ENCODE measurements around the gene CD74.

The CD74 gene

DNA sequence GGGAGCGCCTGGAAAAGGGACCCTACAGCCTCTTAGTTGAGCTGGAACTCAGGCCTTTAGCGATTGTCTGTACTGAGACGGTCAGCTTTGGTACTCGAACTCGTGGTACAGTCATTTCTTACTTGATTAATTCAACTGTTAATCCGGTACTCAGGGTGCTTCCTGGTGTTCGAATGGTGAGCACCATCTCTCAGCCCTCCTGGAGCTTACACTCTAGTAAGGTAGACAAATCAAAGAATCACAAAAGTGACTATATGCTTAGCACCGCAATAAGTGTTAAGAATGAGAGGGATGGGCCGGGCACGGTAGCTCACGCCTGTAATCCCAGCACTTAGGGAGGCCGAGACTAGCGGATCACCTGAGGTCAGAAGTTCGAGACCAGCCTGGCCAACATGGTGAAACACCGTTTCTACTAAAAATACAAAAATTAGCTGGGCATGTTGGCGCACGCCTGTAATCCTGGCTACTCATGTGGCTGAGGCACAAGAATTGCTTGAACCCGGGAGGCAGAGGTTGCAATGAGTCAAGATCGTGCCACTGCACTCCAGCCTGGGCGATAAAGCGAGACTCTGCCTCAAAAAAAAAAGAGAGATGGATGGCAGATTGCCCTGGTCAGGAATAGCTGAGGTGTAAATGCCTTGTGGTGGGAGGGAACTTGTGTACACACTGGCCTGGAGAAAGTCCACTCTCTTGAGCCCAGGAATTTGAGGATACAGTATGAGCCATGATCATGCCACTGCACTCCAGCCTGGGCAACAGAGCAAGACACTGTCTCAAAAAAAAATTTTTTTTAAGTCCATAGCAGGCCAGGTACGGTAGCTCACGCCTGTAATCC is 54.2 kb downstream of the CD74 start:
- DNase-seq (ENCODE audit: low read depth), result no peak

GRCh38 chr5:150357326-150358260 is 55.1 kb downstream of the CD74 start, which contains the start of gene TCOF1:
TSS of gene TCOF1 (plus strand) at chr5:150357697. CDS start at chr5:150357747, 50 bp downstream.
- peak; percentile 53 for DNase-seq (ENCODE audit: low read depth)

DNA sequence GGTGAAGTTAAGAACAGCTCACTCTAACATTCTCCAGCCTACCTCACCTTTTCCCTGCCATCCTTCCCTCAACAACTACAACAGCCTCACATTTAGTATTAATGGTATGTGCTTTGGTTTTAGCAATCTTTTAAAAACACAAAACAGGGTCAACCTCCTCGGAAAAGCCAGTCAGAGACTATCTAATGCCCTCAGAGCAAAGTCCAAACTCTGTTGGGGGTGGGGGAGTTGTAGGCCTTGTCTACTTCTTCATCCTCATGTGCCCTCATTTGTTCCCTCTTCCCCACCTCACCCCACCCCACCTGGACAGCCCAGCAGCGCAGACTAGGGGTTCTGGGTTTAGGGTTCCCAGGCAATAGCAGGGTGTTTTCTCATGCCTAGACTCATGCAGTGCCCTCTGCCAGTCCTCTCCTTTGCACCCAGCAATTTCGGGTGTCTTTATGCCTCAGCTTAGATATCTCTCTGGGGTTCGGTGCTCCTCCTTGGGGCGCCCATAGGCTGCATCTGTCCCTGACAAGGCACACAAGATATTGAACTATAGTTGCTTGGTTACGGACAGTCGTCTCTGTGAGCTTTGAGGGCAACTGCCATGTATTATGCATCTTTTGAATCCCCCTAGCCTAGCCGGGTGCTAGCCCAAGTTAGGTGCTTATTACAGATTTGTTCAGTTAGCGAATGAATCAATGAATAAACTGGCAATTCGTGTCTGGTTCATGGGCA is 56.0 kb downstream of the CD74 start:
- DNase-seq (ENCODE audit: low read depth), result no peak

GRCh38 chr5:150355791-150356190 is 56.9 kb downstream of the CD74 start:
- no peak for DNase-seq (ENCODE audit: low read depth)

GRCh38 chr5:150353032-150353675 is 59.6 kb downstream of the CD74 start:
- no peak for DNase-seq (ENCODE audit: low read depth)

- DNase-seq (ENCODE audit: low read depth), result no peak
Measured at GRCh38 chr5:150352244-150353031, 60.3 kb downstream of the CD74 start.

Measured in HS-27A (cell line).